A549 (cell line): Measurements from ENCODE around the gene SLC35A4. TPM values are rescaled to one million over a fixed set of nuclear protein-coding genes. Genes with fewer than 3 reads are reported as not detected.
A peak's percentile ranks its signal among the peaks of the same experiment; 100 is the strongest.

Source experiments
- ATAC-seq, 2 experiments: fragments of 200-7000 bp in 1 of 2; fragments of >200 bp in 1 of 2; cut with Nextera tagmentation in 1 of 2; cut with Tn5 transposase in 1 of 2; 3 replicates each; pipeline versions ENCODE4 v1.8.0 to v1.9.1; 2018 to 2020; ENCODE audit warnings: mild to moderate bottlenecking in 1 of 2, moderate library complexity in 1 of 2
- CTCF ChIA-PET: fragments of 300-600 bp; sonication (Branson Sonifier 250); formaldehyde crosslinking; extraction: SDS; loops from one replicate; lab custom pipeline; 2021; ENCODE audit warnings: antibody characterized with exemption, inconsistent platforms; lab: Yijun Ruan, JAX
- POLR2A ChIA-PET: fragments of 350-600 bp; formaldehyde crosslinking; extraction: SDS; loops from one replicate; lab custom pipeline; 2021; ENCODE audit warnings: antibody characterized with exemption, inconsistent platforms; lab: Yijun Ruan, JAX
- DNase-seq, 2 experiments: peaks; one replicate each; pipeline versions ENCODE4 v3.0.0 to v3.0.0-alpha.2; 2011 to 2016; ENCODE audit warnings: low read depth in 1 of 2, low spot score in 1 of 2
- FAIRE-seq: peaks from 2 replicates; lab custom pipeline; 2011; peaks lifted over from hg19 to GRCh38; lab: Jason Lieb, UNC
- H3K27ac ChIP-seq, 2 experiments: fragments of >200 bp; sonication (Bioruptor Twin); formaldehyde crosslinking; 3 replicates each; pipeline ENCODE4 v1.5.1; 2016 to 2017
- H3K4me1 ChIP-seq: fragments of >200 bp; sonication (Bioruptor Twin); formaldehyde crosslinking; 3 replicates; pipeline ENCODE4 v1.6.1; 2016
- H3K4me2 ChIP-seq: fragments of >200 bp; sonication (Bioruptor Twin); formaldehyde crosslinking; 3 replicates; pipeline ENCODE4 v1.6.1; 2016
- H3K4me3 ChIP-seq: fragments of >200 bp; sonication (Bioruptor Twin); formaldehyde crosslinking; 3 replicates; pipeline ENCODE4 v1.5.1; 2016
- H3K9me3 ChIP-seq: fragments of >200 bp; sonication (Bioruptor Twin); formaldehyde crosslinking; 3 replicates; pipeline ENCODE4 v1.6.1; 2016
- CEBPB ChIP-seq, 2 experiments: fragments of >200 bp in 1 of 2; sonication (Bioruptor Twin) in 1 of 2; formaldehyde crosslinking in 1 of 2; IDR thresholded peaks; 2 replicates each; pipeline ENCODE4 v1.6.1; 2012 to 2016
- CHD4 ChIP-seq: fragments of 200-600 bp; sonication (generic); IDR thresholded peaks from 2 replicates; pipeline ENCODE4 v1.6.1; 2016; ENCODE audit warnings: antibody characterized with exemption, mild to moderate bottlenecking, borderline replicate concordance
- EHMT2 ChIP-seq: fragments of 200-600 bp; sonication (generic); IDR thresholded peaks from 2 replicates; pipeline ENCODE4 v1.6.1; 2016; ENCODE audit warnings: antibody characterized with exemption, low read depth, mild to moderate bottlenecking, moderate library complexity
- GATA3 ChIP-seq: IDR thresholded peaks from 2 replicates; pipeline ENCODE4 v1.6.1; 2012; ENCODE audit warnings: borderline replicate concordance
- HOXA7 ChIP-seq: fragments of 250-450 bp; sonication (Bioruptor Pico); IDR thresholded peaks from 2 replicates; pipeline ENCODE4 v1.5.0; 2020; ENCODE audit warnings: mild to moderate bottlenecking, moderate library complexity
- HOXB13 ChIP-seq: fragments of 250-450 bp; sonication (Bioruptor Pico); IDR thresholded peaks from 2 replicates; pipeline ENCODE4 v1.5.0; 2020; ENCODE audit warnings: low read depth, mild to moderate bottlenecking, moderate library complexity
- MAZ ChIP-seq: fragments of 150-350 bp; IDR thresholded peaks from 2 replicates; pipeline ENCODE4 v1.6.1; 2014; ENCODE audit warnings: antibody characterized with exemption, low read depth, low read length, borderline replicate concordance
- NFE2L2 ChIP-seq: fragments of 150-350 bp; conservative IDR thresholded peaks from 2 replicates; pipeline ENCODE4 v1.6.1; 2014; ENCODE audit warnings: low read length
- RARB ChIP-seq: fragments of 250-450 bp; sonication (Bioruptor Pico); IDR thresholded peaks from 2 replicates; pipeline ENCODE4 v1.8.0; 2021; ENCODE audit warnings: mild to moderate bottlenecking, moderate library complexity
- RCOR1 ChIP-seq: fragments of 150-350 bp; IDR thresholded peaks from 2 replicates; pipeline ENCODE4 v1.6.1; 2014; ENCODE audit warnings: antibody characterized with exemption, low read length, low read depth
- RFX5 ChIP-seq: fragments of 450-650 bp; IDR thresholded peaks from 2 replicates; pipeline ENCODE4 v1.7.1; 2014; ENCODE audit warnings: antibody characterized with exemption, mild to moderate bottlenecking, moderate library complexity
- RNF2 ChIP-seq: fragments of 200-600 bp; sonication (generic); IDR thresholded peaks from 2 replicates; pipeline ENCODE4 v1.6.1; 2016; ENCODE audit warnings: low read depth, mild to moderate bottlenecking, antibody characterized with exemption, moderate library complexity, borderline replicate concordance
- ZC3H11A ChIP-seq: fragments of 450-650 bp; IDR thresholded peaks from 2 replicates; pipeline ENCODE4 v1.6.1; 2014; ENCODE audit warnings: antibody characterized with exemption, mild to moderate bottlenecking
- WGBS: methylation state at CpG from one replicate; pipeline ENCODE4 v1.1.6; 2017; ENCODE audit errors: missing lambda C conversion rate; 5-methylcytosine and 5-hydroxymethylcytosine counted together
- polyA plus RNA-seq, 4 experiments: library from polyadenylated mRNA; depleted of rRNA in 3 of 4; stranded (reverse); fragments of >200 nt; fragmentation: RNase III in 1 of 4; extraction: RNeasy Plus Mini Kit Qiagen cat#74134 plus additional on column Dnase treatment in 1 of 4; gene quantifications; 2 replicates in 3 of 4; 3 replicates in 1 of 4; pipeline ENCODE4 v1.2.3, GENCODE V29; 2011 to 2017
- TF ChIP-seq, protein P1 (sequence below): fragments of >200 bp; sonication (Bioruptor Twin); formaldehyde crosslinking; IDR thresholded peaks from 3 replicates; pipeline ENCODE4 v1.5.1; 2016
- TF ChIP-seq, protein P2 (sequence below): IDR thresholded peaks from 2 replicates; pipeline ENCODE4 v1.6.1; 2012
- TF ChIP-seq, protein P3 (sequence below): fragments of >200 bp; sonication (Bioruptor Twin); formaldehyde crosslinking; IDR thresholded peaks from 3 replicates; pipeline ENCODE4 v1.6.1; 2016
- TF ChIP-seq, protein P4 (sequence below): IDR thresholded peaks from 2 replicates; pipeline ENCODE4 v1.6.1; 2012; ENCODE audit warnings: low read depth, borderline replicate concordance

The SLC35A4 gene
- polyA plus RNA-seq, 2 of the 4 experiments (the other 2 are of a cell fraction) = 65.6 to 79.5 TPM

DNA sequence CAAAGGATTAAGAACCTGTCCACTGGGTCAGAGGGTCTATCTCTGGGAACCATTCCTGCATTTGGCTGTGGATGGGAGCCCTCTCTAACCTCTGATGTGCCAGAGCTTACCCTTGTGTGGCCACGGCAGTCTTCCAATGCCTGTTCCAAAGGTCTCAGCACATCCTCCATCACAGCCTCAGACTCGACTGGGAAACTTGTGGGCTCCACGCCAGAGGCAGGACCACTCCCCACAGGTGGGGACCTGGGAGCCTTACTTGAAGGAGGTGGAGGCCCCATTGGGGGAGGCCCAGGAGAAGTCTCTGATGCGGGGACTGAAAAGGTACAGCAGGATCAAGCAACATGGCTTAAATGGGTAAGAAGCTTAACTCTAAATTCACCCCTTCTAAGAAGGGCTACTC, 12.8 kb upstream of the SLC35A4 start:
- no peaks in the 10 kb centered on the region for H3K9me3 ChIP-seq
- H3K27ac ChIP-seq = no peak overlapping the region
- ChIA-PET POLR2A (no interaction called here), CTCF (interaction anchor here (1.5 to 1.6 kb wide), 2 partner anchors 7 to 8 kb away, joined by 4 to 5 read pairs; no protein-coding TSS in a partner anchor)
- H3K4me1 ChIP-seq = peaks cover 46% of the 10 kb centered on the region
- 95% methylated on average over 4 of the region's 4 CpGs for WGBS
- no peak overlapping the region for H3K4me3 ChIP-seq
- no peak for DNase-seq
- no peak for ATAC-seq
- H3K4me2 ChIP-seq = no peak overlapping the region
- no peak for FAIRE-seq
- TF ChIP-seq NFE2L2 = no peak
- TF ChIP-seq, protein P1, sequence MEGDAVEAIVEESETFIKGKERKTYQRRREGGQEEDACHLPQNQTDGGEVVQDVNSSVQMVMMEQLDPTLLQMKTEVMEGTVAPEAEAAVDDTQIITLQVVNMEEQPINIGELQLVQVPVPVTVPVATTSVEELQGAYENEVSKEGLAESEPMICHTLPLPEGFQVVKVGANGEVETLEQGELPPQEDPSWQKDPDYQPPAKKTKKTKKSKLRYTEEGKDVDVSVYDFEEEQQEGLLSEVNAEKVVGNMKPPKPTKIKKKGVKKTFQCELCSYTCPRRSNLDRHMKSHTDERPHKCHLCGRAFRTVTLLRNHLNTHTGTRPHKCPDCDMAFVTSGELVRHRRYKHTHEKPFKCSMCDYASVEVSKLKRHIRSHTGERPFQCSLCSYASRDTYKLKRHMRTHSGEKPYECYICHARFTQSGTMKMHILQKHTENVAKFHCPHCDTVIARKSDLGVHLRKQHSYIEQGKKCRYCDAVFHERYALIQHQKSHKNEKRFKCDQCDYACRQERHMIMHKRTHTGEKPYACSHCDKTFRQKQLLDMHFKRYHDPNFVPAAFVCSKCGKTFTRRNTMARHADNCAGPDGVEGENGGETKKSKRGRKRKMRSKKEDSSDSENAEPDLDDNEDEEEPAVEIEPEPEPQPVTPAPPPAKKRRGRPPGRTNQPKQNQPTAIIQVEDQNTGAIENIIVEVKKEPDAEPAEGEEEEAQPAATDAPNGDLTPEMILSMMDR = no peak
- TF ChIP-seq, protein P2, sequence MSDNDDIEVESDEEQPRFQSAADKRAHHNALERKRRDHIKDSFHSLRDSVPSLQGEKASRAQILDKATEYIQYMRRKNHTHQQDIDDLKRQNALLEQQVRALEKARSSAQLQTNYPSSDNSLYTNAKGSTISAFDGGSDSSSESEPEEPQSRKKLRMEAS = no peak
- TF ChIP-seq, protein P3, sequence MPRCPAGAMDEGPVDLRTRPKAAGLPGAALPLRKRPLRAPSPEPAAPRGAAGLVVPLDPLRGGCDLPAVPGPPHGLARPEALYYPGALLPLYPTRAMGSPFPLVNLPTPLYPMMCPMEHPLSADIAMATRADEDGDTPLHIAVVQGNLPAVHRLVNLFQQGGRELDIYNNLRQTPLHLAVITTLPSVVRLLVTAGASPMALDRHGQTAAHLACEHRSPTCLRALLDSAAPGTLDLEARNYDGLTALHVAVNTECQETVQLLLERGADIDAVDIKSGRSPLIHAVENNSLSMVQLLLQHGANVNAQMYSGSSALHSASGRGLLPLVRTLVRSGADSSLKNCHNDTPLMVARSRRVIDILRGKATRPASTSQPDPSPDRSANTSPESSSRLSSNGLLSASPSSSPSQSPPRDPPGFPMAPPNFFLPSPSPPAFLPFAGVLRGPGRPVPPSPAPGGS = no peak
- TF ChIP-seq HOXB13 (CRISPR knock-in tag) = no peak
- no peak for TF ChIP-seq ZC3H11A
- TF ChIP-seq, protein P4, sequence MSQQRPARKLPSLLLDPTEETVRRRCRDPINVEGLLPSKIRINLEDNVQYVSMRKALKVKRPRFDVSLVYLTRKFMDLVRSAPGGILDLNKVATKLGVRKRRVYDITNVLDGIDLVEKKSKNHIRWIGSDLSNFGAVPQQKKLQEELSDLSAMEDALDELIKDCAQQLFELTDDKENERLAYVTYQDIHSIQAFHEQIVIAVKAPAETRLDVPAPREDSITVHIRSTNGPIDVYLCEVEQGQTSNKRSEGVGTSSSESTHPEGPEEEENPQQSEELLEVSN = no peak

DNA sequence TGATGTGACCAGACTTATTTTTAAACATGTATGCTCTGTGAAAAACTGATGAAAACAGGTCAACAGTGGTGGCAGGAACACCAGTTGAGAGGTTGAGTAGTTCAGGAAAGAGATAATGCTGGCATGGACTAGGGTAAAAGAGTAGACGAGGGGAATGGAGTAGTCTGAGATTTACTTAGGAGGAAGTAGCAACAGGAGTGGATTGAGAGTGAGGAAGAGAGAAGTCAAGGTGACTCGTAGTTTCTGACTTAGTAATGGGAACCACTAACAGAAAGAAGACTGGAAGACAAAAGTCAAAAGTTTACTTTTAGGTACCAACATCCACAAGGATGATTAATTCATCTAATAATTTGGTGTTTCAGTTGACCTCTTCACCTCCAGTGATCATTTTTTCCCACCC, 11.0 kb upstream of the SLC35A4 start:
- no peak for ATAC-seq

DNA sequence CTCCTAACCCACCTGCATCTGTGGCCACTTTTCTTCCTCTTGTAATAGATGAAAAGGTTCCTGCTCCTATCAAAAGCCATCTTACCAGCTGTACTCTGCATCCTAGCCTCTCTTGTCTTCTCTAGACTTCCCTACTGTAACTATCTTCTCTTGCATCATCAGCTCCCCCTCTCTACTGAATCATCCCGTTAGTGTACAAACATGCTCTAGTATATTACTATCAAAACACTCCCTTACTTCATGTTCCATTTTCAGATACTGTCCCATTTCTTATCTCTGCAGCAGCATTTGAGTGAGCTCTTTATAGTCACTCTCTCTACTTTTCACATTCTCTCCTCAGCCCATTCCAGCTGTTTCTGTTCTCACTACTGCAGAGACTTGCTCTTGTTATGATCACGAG, 10.2 kb upstream of the SLC35A4 start:
- Histone ChIP-seq H3K4me2 (peak overlapping the region; percentile 32; the same call in 2 of the 3 replicates), H3K4me1 (peaks cover 34% of the 10 kb centered on the region), H3K9me3 (no peaks in the 10 kb centered on the region), H3K4me3 (no peak overlapping the region), H3K27ac (no peak overlapping the region)
- POLR2A ChIA-PET = interaction anchor here (0.9 kb wide), 1 partner anchor 10 kb away, joined by 5 read pairs; the partner anchor contains the start of gene APBB3
- WGBS = 66% methylated on average over 2 of the region's 2 CpGs
- CTCF ChIA-PET = interaction anchor here (0.6 to 2.2 kb wide), 4 partner anchors 12 to 111 kb away, joined by 3 to 11 read pairs (median 4); no protein-coding TSS in a partner anchor
- ATAC-seq = no peak
- DNase-seq = no peak
- no peak for FAIRE-seq
- TF ChIP-seq HOXA7 (CRISPR knock-in tag) (no peak), CEBPB (IDR thresholded peaks at IDR 0.05) (peak in 1 of 2 experiments; percentile 37; a peak in 1 of 4 replicates)
- TF ChIP-seq, protein P2 = no peak

More for the DNA sequence above, 11.0 kb upstream of the SLC35A4 start:
- Histone ChIP-seq H3K27ac (no peak overlapping the region), H3K4me3 (no peak overlapping the region), H3K4me2 (peak overlapping the region; percentile 32; the same call in 1 of the 3 replicates), H3K4me1 (peaks cover 39% of the 10 kb centered on the region), H3K9me3 (no peaks in the 10 kb centered on the region)
- WGBS = 88% methylated on average over 2 of the region's 2 CpGs
- no peak for DNase-seq
- no peak for TF ChIP-seq RARB (CRISPR knock-in tag)
- no peak for TF ChIP-seq EHMT2
- ChIA-PET POLR2A (no interaction called here), CTCF (interaction anchor here (2.2 kb wide), 1 partner anchor 82 kb away, joined by 11 read pairs; no protein-coding TSS in a partner anchor)
- no peak for FAIRE-seq

DNA sequence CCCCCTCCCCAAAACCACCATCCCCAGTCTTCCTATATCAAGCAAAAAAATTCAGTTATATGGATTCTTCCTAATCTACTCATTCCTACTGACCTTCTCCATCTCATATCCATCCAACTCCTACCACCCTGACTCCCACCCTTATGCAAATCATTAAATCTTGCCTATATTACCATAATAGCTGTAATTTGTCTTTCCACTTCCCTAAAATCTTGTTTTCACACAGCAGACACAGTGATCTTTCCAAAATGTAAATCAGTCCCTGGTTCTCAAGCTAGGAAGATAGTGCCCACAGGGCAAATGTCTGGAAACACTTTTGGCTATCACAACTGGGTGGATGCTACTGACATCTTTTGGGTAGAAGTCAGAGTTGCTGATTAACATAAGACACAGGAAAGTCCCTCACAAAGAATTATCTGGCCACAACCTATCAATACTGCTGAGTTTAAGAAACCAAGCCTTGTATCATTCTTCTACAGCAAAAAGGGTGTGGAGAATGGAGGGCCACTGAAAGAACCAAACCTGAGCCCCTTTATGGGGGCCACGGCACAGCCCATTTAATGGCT, 8.8 kb upstream of the SLC35A4 start:
- Histone ChIP-seq H3K27ac (peak overlapping the region; percentile 89 to 96; a peak in 4 of 6 replicates), H3K9me3 (no peaks in the 10 kb centered on the region), H3K4me3 (peak overlapping the region; percentile 75), H3K4me1 (peaks cover 31% of the 10 kb centered on the region), H3K4me2 (peak overlapping the region; percentile 86)
- FAIRE-seq = no peak
- no peak for TF ChIP-seq CHD4
- no peak for TF ChIP-seq MAZ
- no peak for TF ChIP-seq RFX5
- no peak for TF ChIP-seq GATA3
- TF ChIP-seq EHMT2 = no peak
- TF ChIP-seq, protein P4 = no peak
- TF ChIP-seq RCOR1 = no peak
- no peak for TF ChIP-seq RNF2
- CTCF ChIA-PET = interaction anchor here (0.7 kb wide), 1 partner anchor 166 kb away, joined by 3 read pairs; no protein-coding TSS in a partner anchor
- ATAC-seq = no peak
- WGBS = 83% methylated on average over 1 of the region's 1 CpG
- POLR2A ChIA-PET = interaction anchor here (2.9 kb wide), 1 partner anchor 91 kb away, joined by 32 read pairs; the partner anchor contains the start of genes IK and NDUFA2
- no peak for DNase-seq
